Measurements from ENCODE around the gene GTPBP1.

The GTPBP1 gene

GRCh38 chr22:38704654-38705234 lies 1.0 kb upstream of the GTPBP1 start:
- DNase-seq, result peak; percentile 26

- peak; percentile 53 for DNase-seq
Observed at GRCh38 chr22:38706101-38706900, 557 bp downstream of the GTPBP1 start.

- DNase-seq, result no peak
Observed at GRCh38 chr22:38706901-38707195, 1.1 kb downstream of the GTPBP1 start.

GRCh38 chr22:38707346-38707745 lies 1.6 kb downstream of the GTPBP1 start:
- DNase-seq, result no peak

GRCh38 chr22:38707984-38708383 lies 2.2 kb downstream of the GTPBP1 start:
- DNase-seq, result no peak

DNA sequence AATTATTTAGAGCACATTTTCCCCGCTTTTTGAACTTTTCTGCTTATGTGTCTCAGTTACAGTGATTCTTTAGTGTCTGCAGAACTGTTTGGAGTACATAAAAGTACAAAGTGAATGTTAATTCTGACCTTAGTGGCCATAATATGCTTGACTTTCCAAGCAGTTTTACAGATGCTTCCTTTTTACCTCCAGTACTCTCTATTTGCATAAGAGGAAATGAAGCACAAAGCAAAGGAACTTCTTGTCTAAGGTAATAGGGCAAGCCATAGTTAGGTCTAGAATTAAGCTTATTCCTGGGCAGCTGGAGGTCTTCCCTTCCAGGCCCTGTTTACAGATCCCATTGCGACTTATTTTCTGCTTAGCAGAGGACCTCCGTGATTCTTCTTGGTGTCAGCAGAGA lies 3.6 kb downstream of the GTPBP1 start:
- DNase-seq, result no peak

DNA sequence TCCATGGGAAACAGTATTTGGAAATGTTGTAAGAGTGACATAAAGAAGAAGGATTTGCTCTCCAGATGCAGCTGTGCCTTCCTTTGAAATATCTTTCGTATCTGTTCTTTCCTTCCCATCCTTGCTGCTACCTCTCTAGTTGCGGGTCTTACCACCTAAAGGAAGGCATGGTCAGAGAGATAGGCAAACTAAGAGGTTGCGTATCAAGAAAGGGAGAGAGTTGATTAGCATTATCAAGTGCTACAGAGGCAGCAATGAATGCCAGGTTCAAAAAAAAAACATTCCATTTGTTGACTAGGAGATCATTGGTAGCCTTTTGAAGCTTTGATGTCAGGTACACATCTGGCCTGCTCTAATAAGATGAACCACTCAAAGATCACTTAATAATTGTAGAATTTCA lies 4.6 kb downstream of the GTPBP1 start:
- DNase-seq, result no peak

DNA sequence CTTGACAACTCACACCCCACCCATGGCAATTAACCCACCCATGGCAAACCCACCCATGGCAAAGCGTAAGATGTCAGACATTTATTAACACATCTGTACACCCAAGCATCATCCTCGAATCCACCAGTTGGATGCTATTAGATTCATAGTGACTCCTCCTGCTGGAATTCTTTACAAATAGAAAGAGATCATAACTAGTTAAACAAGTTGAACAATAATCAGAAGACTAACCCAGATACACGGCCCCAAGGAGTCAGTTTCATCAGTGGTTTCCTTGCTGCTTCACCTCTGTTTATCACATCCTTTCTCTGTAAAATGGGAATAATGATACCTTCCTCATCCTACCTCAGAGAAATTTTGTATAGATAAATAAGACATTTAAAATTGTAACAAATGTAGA lies 5.1 kb downstream of the GTPBP1 start:
- no peak for DNase-seq

DNA sequence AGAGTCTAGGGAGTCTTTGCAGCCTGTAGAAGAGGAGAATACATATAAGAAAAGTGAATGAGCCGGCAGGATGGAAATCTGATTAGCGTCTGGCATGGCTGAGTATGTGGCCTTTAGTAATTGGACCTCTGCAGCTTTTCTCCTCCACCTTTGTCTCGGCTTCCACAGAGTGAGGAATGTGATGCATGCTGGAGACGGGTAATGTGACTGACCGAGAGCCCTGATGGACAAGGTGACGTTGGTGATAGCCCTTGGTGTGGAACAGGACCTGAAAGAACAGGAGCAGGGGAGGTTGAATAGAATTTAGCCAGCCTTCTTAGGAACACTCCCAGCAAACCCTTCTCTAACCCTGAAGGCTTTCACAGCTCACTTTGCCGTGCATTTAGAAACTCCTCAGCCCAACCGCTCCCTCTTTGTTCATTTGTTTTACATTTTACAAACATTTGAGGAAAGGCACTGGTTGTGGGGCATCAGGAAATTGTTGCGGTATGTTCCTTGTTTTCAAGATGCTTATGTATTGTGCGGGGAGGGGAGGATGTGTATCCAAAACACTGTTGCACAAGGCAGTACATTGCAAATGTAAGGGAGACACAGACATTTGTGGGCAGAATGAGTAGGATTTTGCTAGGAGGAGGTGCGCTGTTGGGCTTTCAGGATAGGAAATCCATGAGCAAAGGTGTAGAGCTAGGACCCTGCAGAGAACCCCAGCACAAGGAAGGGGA lies 6.9 kb downstream of the GTPBP1 start:
- DNase-seq, result no peak

- DNase-seq, result no peak
Observed at GRCh38 chr22:38713921-38714320, 8.2 kb downstream of the GTPBP1 start.

GRCh38 chr22:38715176-38715764 lies 9.5 kb downstream of the GTPBP1 start:
- DNase-seq, result no peak

DNA sequence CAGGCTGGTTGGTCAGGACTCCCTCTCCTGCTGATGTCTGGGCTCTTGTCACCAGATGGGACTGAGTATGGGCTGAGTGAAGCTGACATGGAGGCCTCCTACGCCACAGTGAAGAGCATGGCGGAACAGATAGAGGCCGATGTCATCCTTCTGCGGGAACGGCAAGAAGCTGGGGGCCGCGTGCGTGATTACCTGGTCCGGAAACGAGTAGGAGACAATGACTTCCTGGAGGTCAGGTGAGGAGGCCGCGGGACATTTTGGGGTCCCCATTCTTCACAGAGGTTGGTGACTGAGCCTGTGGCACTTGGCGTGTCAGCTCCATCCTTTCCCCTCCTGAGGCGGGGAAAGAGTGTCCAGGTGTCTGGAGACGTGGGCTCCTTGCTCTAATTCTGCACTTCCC lies 10.1 kb downstream of the GTPBP1 start:
- DNase-seq, result no peak

- no peak for DNase-seq
Observed at GRCh38 chr22:38716271-38716670, 10.5 kb downstream of the GTPBP1 start.

- no peak for DNase-seq
Observed at GRCh38 chr22:38716826-38717225, 11.1 kb downstream of the GTPBP1 start.

DNA sequence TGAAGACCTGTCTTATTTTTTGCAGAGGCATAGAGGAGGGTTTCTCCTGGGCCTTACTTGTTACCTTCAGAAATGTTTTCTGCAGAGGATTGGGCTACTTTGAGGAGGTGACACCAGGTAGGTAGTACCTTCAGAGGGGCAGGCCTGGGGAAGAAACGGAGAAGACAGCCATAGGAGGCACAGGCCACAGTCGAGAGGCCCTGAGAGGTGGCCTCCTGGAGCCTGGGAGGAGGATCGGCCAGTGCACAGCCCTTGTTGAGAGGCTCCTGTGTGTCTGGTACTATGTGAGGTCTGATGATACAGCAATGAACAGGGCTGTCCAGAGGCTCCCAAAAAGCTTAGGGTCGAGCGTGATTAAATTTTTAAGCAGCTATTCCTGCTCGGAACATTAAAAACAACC lies 11.5 kb downstream of the GTPBP1 start:
- no peak for DNase-seq

DNA sequence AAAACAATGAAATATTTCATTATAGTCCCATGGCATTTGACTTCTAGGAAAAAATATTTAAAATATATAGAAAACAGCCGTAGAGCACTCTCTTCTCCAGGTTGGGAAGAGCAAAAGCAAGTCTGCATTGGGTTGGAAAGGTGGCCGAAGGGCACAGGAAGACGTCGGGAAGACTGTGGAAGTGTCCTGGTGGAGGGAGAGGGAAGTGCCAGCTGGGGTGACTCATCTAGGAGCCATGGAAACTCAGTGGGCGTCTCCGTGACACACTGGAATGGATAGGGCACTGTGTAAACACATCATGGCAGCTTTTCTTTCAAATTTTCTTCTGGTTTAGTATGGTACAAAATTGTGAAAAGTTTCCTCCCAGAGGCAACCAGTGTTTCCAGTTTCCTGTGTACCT lies 12.7 kb downstream of the GTPBP1 start:
- no peak for DNase-seq

DNA sequence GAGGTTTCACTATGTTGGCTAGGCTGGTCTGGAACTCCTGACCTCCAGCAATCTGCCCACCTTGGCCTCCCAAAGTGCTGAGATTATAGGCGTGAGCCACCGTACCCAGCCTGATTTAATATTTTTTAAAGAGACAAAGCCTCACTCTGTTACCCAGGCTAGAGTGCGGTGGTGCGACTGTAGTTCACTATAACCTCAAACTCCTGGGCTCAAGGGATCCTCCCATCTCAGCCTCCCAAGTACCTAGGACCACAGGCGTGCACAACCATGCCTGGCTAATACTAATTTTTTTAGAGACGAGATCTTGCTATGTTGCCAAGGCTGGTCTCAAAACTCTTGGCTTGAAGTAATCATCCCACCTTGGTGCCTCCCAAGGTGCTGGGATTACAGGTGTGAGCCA lies 13.5 kb downstream of the GTPBP1 start:
- DNase-seq, result no peak

GRCh38 chr22:38720350-38720749 lies 14.6 kb downstream of the GTPBP1 start:
- no peak for DNase-seq

DNA sequence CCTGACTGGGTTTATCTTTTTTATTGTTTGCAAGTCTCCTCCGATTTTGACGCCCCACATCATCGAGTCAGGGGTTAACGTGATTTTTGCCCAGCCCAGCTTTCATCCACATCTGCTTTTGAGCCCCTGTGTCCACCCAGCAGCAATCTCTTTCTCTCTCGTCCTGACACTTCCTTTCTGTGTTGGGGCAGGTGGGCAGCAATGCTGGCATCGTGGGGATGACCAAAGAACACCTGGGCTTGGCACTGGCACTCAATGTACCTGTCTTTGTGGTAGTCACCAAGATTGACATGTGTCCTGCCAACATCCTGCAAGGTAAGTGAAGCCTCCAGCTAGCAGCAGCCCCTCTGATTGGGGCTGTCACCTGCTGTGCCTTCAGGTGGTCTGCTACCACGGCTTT lies 15.8 kb downstream of the GTPBP1 start:
- DNase-seq, result no peak

DNA sequence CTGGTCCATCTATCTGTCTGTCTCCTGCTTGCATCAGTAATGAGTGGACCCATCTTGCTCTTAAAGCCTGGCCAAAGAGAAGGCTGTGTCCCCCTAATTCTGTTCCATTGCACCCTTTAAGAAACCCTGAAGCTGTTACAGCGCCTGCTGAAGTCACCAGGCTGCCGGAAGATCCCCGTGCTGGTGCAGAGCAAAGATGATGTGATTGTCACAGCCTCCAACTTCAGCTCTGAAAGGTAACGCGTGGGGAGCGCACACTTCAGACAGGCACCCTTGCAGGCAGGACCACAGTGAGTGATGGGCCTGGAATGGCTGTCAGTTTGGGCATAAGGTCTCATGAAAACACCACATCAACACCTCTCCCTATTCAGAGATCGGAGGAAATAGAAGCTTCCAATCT lies 18.4 kb downstream of the GTPBP1 start:
- no peak for DNase-seq

- peak; percentile 72 for DNase-seq
Observed at GRCh38 chr22:38724926-38725571, 19.3 kb downstream of the GTPBP1 start.

- DNase-seq, result no peak
Observed at GRCh38 chr22:38725900-38726655, 20.3 kb downstream of the GTPBP1 start.

- DNase-seq, result no peak
Observed at GRCh38 chr22:38727123-38727522, 21.4 kb downstream of the GTPBP1 start.

Measured in RPMI8226 (cell line).